ENCODE results near the gene SLC39A10. TPM values are rescaled to one million over a fixed set of nuclear protein-coding genes. Genes with fewer than 3 reads are reported as not detected.

The SLC39A10 gene
- total RNA-seq, 1 donor from 2014 or later = 46.6 TPM

DNA sequence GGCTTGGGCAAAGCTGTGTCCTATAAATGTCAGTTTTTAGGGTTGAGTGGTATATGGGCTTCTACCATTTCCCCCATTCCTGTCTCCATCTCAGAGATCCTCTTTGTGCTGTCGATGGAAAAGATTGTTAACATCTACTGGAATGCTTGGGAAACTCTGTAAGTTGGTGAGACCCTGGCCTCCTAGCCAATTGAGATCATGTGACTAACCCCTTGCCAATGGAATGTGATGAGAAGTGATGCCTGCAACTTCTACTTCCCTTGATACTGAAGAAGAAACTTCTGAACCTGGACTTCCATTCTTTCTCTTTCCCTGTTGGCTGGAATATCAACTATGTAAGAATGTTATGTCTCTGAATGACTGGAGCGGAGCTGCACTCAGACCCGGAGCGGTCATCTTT is 14.5 kb downstream of the SLC39A10 start:
- DNase-seq (ENCODE audit: low read depth) = no peak
- no peaks in the 10 kb centered on the region for H3K27me3 ChIP-seq (ENCODE audit: control insufficient read depth, insufficient read depth, low read length)
- H3K4me3 ChIP-seq (ENCODE audit: low read depth, low read length) = no peak overlapping the region
- TF ChIP-seq CTCF (IDR thresholded peaks at IDR 0.05; ENCODE audit: insufficient read depth, low read length, poor library complexity, severe bottlenecking) = no peak
- H3K36me3 ChIP-seq (ENCODE audit: control insufficient read depth, insufficient read depth, low read length) = no peaks in the 10 kb centered on the region

DNA sequence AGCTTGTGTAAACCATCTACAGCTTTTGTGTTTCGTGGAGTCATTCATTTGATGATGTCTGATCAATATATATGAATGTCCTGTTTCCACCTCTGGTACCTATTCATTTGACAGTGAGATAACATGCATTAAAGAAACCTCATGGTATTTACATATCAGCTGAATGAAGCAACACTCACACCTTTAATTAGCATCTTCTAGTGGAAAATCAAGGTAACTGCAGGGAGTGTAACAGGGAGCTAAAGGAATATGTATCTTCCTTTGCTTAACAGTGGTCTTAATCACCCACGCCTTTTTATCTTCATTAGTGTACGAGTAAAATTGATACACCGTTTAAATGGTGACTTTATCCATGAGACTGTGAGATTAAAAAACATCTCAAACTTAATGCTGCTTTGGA is 15.6 kb downstream of the SLC39A10 start:
- no peak for DNase-seq (ENCODE audit: low read depth)

GRCh38 chr2:195674491-195675221 is 17.6 kb downstream of the SLC39A10 start:
- H3K4me3 ChIP-seq (ENCODE audit: low read depth, low read length) = no peak overlapping the region
- DNase-seq (ENCODE audit: low read depth) = no peak
- TF ChIP-seq CTCF (IDR thresholded peaks at IDR 0.05; ENCODE audit: insufficient read depth, low read length, poor library complexity, severe bottlenecking) = no peak
- H3K36me3 ChIP-seq (ENCODE audit: control insufficient read depth, insufficient read depth, low read length) = no peaks in the 10 kb centered on the region
- no peaks in the 10 kb centered on the region for H3K27me3 ChIP-seq (ENCODE audit: control insufficient read depth, insufficient read depth, low read length)

More for the DNA sequence above, 15.6 kb downstream of the SLC39A10 start:
- TF ChIP-seq CTCF (IDR thresholded peaks at IDR 0.05; ENCODE audit: insufficient read depth, low read length, poor library complexity, severe bottlenecking) = no peak
- Histone ChIP-seq H3K36me3 (ENCODE audit: control insufficient read depth, insufficient read depth, low read length) (no peaks in the 10 kb centered on the region), H3K27me3 (ENCODE audit: control insufficient read depth, insufficient read depth, low read length) (no peaks in the 10 kb centered on the region), H3K4me3 (ENCODE audit: low read depth, low read length) (no peak overlapping the region)

DNA sequence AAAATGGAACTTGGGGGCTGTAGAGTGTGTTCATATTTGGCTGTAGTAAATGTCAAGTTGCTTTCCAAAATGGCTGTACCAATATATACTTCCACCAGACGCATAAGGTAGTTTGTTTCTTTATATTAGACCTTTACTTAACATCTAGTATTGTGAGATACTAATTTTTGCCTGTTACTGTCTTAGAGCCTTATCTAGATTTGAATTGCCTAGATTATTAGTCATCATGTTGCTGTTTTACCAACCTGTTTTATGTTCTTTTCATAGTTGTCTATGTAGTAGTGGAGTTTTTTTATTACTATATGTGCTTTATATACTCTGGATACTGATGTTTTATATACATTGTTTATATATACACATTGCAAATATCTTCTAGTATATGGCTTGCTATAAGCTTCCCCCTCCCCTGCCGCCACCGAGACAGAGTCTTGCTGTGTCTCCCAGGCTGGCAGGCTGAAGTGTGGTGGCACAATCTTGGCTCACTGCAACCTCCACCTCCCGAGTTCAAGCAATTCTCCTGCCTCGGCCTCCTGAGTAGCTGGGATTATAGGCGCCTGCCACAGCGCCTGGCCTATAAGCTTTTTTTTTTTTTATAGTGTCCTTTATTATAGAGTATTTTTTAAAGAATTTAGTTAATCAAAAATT is 18.9 kb downstream of the SLC39A10 start:
- no peak for TF ChIP-seq CTCF (IDR thresholded peaks at IDR 0.05; ENCODE audit: insufficient read depth, low read length, poor library complexity, severe bottlenecking)

DNA sequence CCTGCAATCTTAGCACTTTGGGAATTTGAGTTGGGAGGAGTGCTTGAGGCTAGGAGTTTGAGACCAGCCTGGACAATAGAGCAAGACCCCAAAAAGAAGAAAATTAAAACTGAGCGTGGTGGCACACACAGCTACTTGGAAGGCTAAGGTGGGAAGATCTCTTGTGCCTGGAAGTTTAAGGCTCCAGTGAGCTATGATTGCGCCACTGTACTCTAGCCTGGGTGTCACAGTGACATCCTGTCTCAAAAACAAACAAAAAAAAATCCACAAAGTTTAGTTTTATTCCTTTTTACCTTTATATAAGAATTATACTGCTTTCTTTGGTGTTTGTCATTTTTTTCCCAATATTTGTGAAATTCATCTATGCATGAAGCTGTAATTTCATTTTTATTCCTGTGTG is 20.3 kb downstream of the SLC39A10 start:
- H3K27me3 ChIP-seq (ENCODE audit: control insufficient read depth, insufficient read depth, low read length) = no peaks in the 10 kb centered on the region
- H3K36me3 ChIP-seq (ENCODE audit: control insufficient read depth, insufficient read depth, low read length) = no peaks in the 10 kb centered on the region
- no peak overlapping the region for H3K4me3 ChIP-seq (ENCODE audit: low read depth, low read length)
- DNase-seq (ENCODE audit: low read depth) = no peak
- TF ChIP-seq CTCF (IDR thresholded peaks at IDR 0.05; ENCODE audit: insufficient read depth, low read length, poor library complexity, severe bottlenecking) = no peak

More for the DNA sequence above, 18.9 kb downstream of the SLC39A10 start:
- Histone ChIP-seq H3K4me3 (ENCODE audit: low read depth, low read length) (no peak overlapping the region), H3K36me3 (ENCODE audit: control insufficient read depth, insufficient read depth, low read length) (no peaks in the 10 kb centered on the region), H3K27me3 (ENCODE audit: control insufficient read depth, insufficient read depth, low read length) (no peaks in the 10 kb centered on the region)
- DNase-seq (ENCODE audit: low read depth) = no peak

All from kidney epithelial cell (primary cell).